ENCODE measurements around the gene SIAE. TPM values are rescaled to one million over a fixed set of nuclear protein-coding genes. Genes with fewer than 3 reads are reported as not detected.

SIAE gene, protein sequence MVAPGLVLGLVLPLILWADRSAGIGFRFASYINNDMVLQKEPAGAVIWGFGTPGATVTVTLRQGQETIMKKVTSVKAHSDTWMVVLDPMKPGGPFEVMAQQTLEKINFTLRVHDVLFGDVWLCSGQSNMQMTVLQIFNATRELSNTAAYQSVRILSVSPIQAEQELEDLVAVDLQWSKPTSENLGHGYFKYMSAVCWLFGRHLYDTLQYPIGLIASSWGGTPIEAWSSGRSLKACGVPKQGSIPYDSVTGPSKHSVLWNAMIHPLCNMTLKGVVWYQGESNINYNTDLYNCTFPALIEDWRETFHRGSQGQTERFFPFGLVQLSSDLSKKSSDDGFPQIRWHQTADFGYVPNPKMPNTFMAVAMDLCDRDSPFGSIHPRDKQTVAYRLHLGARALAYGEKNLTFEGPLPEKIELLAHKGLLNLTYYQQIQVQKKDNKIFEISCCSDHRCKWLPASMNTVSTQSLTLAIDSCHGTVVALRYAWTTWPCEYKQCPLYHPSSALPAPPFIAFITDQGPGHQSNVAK
- total RNA-seq, result 3.5 and 8.2 TPM in 2 replicates

DNA sequence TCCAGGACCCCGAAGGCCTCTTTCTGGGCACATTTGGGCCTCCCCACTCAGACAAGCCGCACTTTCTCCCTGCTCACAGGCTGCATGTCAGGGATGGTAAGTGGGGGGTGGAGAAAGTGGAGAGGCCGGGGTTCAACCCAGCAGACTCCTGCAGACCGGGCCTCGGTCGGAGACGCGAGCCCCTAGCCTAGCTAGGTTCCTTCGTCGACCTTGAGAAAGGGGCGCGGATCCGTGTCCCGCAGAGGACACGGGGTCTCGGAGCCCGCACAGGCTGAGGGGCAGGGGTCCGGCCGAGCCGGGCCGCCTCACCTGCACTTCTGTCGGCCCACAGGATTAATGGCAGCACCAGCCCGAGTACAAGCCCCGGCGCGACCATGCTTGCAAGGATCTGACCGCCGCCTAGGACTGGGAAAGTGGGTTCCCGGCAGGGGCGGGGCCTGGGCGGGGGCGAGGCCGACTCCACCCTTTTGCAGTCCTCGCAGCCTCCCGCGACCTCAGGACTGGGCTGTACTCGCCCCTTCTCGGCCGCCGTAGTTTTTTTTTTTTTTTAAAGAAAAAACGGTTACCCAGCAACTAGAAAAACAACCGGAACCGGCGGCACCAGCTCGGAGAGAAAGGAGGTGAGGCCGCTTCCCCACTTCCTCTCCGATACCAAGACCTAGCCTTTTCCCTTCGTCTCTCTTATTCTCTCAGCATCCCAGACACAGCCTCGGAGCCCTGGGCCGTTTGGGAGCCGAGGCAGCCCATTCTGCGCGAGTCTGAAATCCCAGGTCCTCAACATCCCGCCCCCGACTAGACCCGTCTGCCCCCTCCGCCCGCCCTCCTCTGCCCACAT, at the start of gene SIAE, which contains the start of gene SPA17:
Gene SIAE (minus strand): TSS at position 407 of the 835 bp plus-strand sequence. CDS start 31 bp downstream, at position 376.
Gene SPA17 (plus strand): TSS at position 572 of the 835 bp plus-strand sequence. CDS start 1,361 bp downstream, outside the sequence.
- DNase-seq (ENCODE audit: low read depth), result peak; percentile 77
- TF ChIP-seq, protein P1, sequence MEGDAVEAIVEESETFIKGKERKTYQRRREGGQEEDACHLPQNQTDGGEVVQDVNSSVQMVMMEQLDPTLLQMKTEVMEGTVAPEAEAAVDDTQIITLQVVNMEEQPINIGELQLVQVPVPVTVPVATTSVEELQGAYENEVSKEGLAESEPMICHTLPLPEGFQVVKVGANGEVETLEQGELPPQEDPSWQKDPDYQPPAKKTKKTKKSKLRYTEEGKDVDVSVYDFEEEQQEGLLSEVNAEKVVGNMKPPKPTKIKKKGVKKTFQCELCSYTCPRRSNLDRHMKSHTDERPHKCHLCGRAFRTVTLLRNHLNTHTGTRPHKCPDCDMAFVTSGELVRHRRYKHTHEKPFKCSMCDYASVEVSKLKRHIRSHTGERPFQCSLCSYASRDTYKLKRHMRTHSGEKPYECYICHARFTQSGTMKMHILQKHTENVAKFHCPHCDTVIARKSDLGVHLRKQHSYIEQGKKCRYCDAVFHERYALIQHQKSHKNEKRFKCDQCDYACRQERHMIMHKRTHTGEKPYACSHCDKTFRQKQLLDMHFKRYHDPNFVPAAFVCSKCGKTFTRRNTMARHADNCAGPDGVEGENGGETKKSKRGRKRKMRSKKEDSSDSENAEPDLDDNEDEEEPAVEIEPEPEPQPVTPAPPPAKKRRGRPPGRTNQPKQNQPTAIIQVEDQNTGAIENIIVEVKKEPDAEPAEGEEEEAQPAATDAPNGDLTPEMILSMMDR (conservative IDR thresholded peaks at IDR 0.05; ENCODE audit: low read depth, low read length), result no peak
- peak within 1 kb of the TSS; percentile 85 for H3K4me3 ChIP-seq (ENCODE audit: low read depth, low read length)

DNA sequence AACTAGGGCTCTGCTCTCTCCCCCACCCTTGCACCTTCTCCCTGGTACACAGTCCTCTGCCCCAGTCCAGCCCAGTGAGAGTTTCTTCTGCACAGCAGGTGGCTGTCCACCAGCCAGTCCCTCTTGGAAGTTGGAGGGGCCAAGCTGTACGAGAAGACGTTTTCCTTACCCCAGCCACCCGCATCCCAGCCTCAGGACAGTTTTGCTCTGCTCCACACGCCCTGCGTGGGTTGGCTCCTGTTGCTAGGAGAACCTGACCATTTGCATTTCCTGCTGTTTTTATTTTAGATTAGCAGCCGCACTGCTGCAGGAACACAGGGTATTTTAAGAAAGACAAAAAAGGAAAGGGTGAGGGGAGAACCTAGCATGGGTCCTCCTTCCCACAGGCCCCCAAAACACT, 48.6 kb upstream of the SIAE start:
- no peak for DNase-seq (ENCODE audit: low read depth)
- TF ChIP-seq, protein P1 (conservative IDR thresholded peaks at IDR 0.05; ENCODE audit: low read depth, low read length), result no peak
- H3K4me3 ChIP-seq (ENCODE audit: low read depth, low read length), result no peak overlapping the region

DNA sequence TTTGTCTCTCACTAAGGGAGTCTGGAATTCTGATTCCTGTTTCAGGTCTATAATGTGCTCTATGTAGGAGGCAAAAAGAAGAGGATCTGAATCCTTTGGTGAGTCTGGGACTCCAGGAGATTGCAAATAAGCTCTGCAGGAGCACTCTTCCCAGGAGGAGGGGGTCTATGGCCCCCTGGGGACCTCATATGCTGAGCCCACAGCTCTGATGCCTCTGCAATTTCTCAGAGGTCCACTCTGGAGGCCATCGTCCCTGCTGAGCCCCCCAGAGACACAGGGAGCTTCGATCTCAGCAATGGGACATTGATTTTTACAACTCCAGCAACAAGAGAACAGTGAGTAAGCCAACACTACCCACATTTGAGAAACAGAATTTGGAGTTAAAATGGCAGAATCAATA, 46.0 kb upstream of the SIAE start:
- TF ChIP-seq, protein P1 (conservative IDR thresholded peaks at IDR 0.05; ENCODE audit: low read depth, low read length), result no peak
- H3K4me3 ChIP-seq (ENCODE audit: low read depth, low read length), result no peak overlapping the region
- no peak for DNase-seq (ENCODE audit: low read depth)

DNA sequence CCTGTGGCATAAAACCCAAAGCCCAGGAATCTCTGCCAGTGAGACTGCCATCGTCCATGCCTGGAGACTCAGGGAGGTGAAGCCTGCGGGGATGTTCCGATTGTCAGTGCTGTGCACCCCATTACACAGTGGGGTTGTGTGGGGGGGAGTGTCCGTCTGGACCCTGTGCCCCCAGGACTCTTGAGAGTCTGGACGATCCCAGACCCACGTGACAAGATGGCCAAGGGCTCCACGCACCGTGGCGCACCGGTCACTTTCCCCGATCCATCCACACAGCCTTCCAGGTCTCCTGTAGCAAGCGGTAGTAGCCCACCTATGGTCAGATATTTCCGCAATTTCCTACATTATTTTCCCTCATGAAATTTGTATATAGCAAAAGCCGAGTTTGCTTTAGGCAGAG, 45.3 kb upstream of the SIAE start:
- no peak for DNase-seq (ENCODE audit: low read depth)
- H3K4me3 ChIP-seq (ENCODE audit: low read depth, low read length), result no peak overlapping the region
- TF ChIP-seq, protein P1 (conservative IDR thresholded peaks at IDR 0.05; ENCODE audit: low read depth, low read length), result no peak

DNA sequence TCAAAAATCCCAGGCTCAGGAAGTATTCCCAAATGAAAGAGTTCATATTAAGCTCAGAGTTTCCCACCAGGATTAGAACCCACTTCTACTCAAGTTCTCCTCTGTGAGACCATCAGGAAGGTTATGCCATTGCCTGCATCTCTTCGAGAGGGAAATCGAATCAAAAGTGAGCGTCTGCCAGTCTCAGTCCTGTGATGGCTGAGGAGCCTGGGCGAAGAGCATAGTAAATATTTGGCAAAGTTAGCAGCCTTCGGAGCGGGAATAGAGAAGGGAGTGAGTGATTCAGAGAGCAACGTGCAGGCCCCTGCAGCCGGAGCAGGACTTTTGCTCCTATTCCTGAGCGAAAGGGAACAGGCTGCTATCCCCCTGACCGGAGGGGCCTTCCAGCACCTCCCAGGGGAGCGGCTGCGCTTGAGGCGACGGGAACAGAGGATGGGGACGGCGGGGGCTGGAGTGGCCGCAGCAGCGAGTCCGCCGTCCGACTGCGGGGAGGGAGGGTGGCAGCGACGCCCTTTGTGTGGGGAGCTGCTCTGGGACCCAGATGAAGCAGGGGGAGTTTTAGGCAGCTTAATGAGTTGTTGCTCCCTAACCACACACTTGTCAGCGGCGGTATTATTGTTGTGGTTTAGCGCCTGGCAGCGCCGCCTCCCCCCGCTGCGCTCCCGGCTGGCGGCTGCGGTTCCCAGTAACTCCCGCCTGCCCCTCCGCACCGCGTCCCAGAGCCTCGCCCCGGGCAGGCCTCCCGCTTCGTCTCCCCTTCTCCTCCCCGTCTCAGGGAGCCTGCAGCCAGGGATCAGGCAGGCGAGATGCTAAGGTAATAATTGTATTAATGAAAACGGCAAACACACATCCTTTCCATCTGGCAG, 44.5 kb upstream of the SIAE start:
- peak overlapping the region; percentile 52 for H3K4me3 ChIP-seq (ENCODE audit: low read depth, low read length)
- DNase-seq (ENCODE audit: low read depth), result no peak
- TF ChIP-seq, protein P1 (conservative IDR thresholded peaks at IDR 0.05; ENCODE audit: low read depth, low read length), result no peak

DNA sequence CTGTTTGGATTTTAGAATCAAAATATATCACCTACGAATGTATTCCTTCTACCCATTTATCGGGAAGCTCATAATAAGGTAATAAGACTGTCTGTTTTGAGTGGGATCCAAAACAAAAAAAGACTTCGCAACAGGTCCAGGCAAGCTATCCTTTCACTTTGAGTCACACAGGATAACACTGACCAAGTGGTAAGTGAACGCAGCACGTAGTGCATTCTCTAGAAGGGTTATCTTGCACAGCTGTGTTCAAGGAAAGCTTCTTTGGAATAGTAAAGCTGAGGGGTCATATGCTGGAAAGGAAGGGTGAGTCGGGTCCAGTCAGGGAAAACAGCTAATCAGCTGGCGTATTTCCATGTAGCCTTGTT, 43.9 kb upstream of the SIAE start:
- DNase-seq (ENCODE audit: low read depth), result no peak
- TF ChIP-seq, protein P1 (conservative IDR thresholded peaks at IDR 0.05; ENCODE audit: low read depth, low read length), result no peak
- H3K4me3 ChIP-seq (ENCODE audit: low read depth, low read length), result peak overlapping the region; percentile 52

All from epithelial cell of proximal tubule (primary cell).